Endodermal cell (in vitro differentiated cells): Measurements from ENCODE around the gene MYO1H. TPM values are rescaled to one million over a fixed set of nuclear protein-coding genes. Genes with fewer than 3 reads are reported as not detected.

Experiments
- DNase-seq: peaks from one replicate; pipeline ENCODE4 v3.0.0-alpha.2; 2017
- H3K27ac ChIP-seq: 2 replicates; pipeline ENCODE4 v1.5.1; 2013; ENCODE audit warnings: mild to moderate bottlenecking, low read depth, low read length, moderate library complexity
- H3K27me3 ChIP-seq: 2 replicates; pipeline ENCODE4 v1.6.1; 2013; ENCODE audit warnings: mild to moderate bottlenecking, low read length, moderate library complexity; ENCODE audit not compliant: insufficient read depth, control insufficient read depth, poor library complexity, severe bottlenecking
- H3K36me3 ChIP-seq: 2 replicates; pipeline ENCODE4 v1.7.0; 2013; ENCODE audit warnings: mild to moderate bottlenecking, low read length, moderate library complexity; ENCODE audit not compliant: control insufficient read depth, insufficient read depth
- H3K4me1 ChIP-seq: one replicate; pipeline ENCODE4 v1.7.0; 2013; ENCODE audit warnings: low read length; ENCODE audit not compliant: control insufficient read depth, insufficient read depth
- H3K4me3 ChIP-seq: 2 replicates; pipeline ENCODE4 v1.5.1; 2013; ENCODE audit warnings: mild to moderate bottlenecking, low read length, moderate library complexity
- H3K9ac ChIP-seq: 2 replicates; pipeline ENCODE4 v1.6.1; 2013; ENCODE audit warnings: mild to moderate bottlenecking, low read length, moderate library complexity; ENCODE audit not compliant: poor library complexity, severe bottlenecking; ENCODE audit errors: extremely low read depth
- H3K9me3 ChIP-seq: 2 replicates; pipeline ENCODE4 v1.6.1; 2013; ENCODE audit warnings: mild to moderate bottlenecking, low read length, moderate library complexity; ENCODE audit not compliant: control insufficient read depth
- H3K27ac Mint-ChIP-seq: 2 replicates; pipeline ENCODE4 v1.8.0; 2020; ENCODE audit warnings: mixed read lengths
- H3K27me3 Mint-ChIP-seq: 2 replicates; pipeline ENCODE4 v1.8.0; 2021; ENCODE audit warnings: mild to moderate bottlenecking, mixed read lengths; ENCODE audit not compliant: insufficient read depth
- H3K36me3 Mint-ChIP-seq: 2 replicates; pipeline ENCODE4 v1.8.0; 2020; ENCODE audit warnings: low read depth, mixed read lengths
- H3K4me1 Mint-ChIP-seq: 2 replicates; pipeline ENCODE4 v1.8.0; 2020; ENCODE audit warnings: mixed read lengths
- H3K4me3 Mint-ChIP-seq: 2 replicates; pipeline ENCODE4 v1.8.0; 2020; ENCODE audit warnings: mild to moderate bottlenecking, moderate library complexity, mixed read lengths
- H3K9me3 Mint-ChIP-seq: 2 replicates; pipeline ENCODE4 v1.8.0; 2020; ENCODE audit warnings: mild to moderate bottlenecking, mixed read lengths
- CTCF ChIP-seq: fragments of 200-600 bp; sonication (generic); conservative IDR thresholded peaks from 2 replicates; pipeline ENCODE4 v1.5.0; 2021; ENCODE audit warnings: antibody characterized with exemption, mild to moderate bottlenecking
- WGBS, 2 experiments: methylation state at CpG; one replicate each; pipeline versions ENCODE4 v1.1.5 to v1.1.7; 2013; ENCODE audit warnings: missing lambda C conversion rate in 2 of 2, mixed read lengths in 1 of 2; ENCODE audit not compliant: insufficient coverage in 1 of 2, insufficient read length in 1 of 2; 5-methylcytosine and 5-hydroxymethylcytosine counted together
- total RNA-seq, 2 donors: library from RNA; stranded (reverse); fragmentation: NEBNext Ultra II Directional in 1 of 2; extraction: Animal tissue kit (Norgen Biotek cat#: 25700) in 1 of 2; gene quantifications; 2 replicates in 1 of 2; 3 replicates in 1 of 2; pipeline ENCODE4 v1.2.1, GENCODE V29; 2021

The MYO1H gene
- total RNA-seq, 2 donors from 2014 or later, result not detected

- no peaks in the 10 kb centered on the region for H3K4me1 Mint-ChIP-seq
- peaks cover 59% of the 10 kb centered on the region for H3K36me3 Mint-ChIP-seq
- H3K27me3 ChIP-seq, result no peaks in the 10 kb centered on the region
- H3K36me3 ChIP-seq, result peaks cover 94% of the 10 kb centered on the region
- H3K9me3 Mint-ChIP-seq, result no peaks in the 10 kb centered on the region
- no peak for DNase-seq
- TF ChIP-seq CTCF, result no peak
- H3K27ac Mint-ChIP-seq, result peak overlapping the region; percentile 34
- H3K4me1 ChIP-seq, result no peaks in the 10 kb centered on the region
- no peaks in the 10 kb centered on the region for H3K27me3 Mint-ChIP-seq
- no peaks in the 10 kb centered on the region for H3K9me3 ChIP-seq
- H3K4me3 ChIP-seq, result no peak overlapping the region
- H3K27ac ChIP-seq, result no peak overlapping the region
- no peak overlapping the region for H3K4me3 Mint-ChIP-seq
- no peak overlapping the region for H3K9ac ChIP-seq
- WGBS, 2 experiments, result 91 to 98% methylated on average over 6 to 16 of the region's 16 CpGs
These were observed 102.3 kb downstream of the MYO1H start for GRCh38 chr12:109449845-109450532.

GRCh38 chr12:109450980-109451379 lies 103.3 kb downstream of the MYO1H start:
- 81 to 82% methylated on average over 4 of the region's 4 CpGs for WGBS, 2 experiments
- TF ChIP-seq CTCF, result no peak
- H3K4me3 Mint-ChIP-seq, result no peak overlapping the region
- H3K9me3 Mint-ChIP-seq, result no peaks in the 10 kb centered on the region
- H3K27me3 ChIP-seq, result no peaks in the 10 kb centered on the region
- no peaks in the 10 kb centered on the region for H3K4me1 Mint-ChIP-seq
- H3K4me1 ChIP-seq, result no peaks in the 10 kb centered on the region
- H3K36me3 ChIP-seq, result peaks cover 94% of the 10 kb centered on the region
- no peaks in the 10 kb centered on the region for H3K27me3 Mint-ChIP-seq
- H3K36me3 Mint-ChIP-seq, result peaks cover 61% of the 10 kb centered on the region
- H3K27ac ChIP-seq, result no peak overlapping the region
- no peak for DNase-seq
- no peak overlapping the region for H3K27ac Mint-ChIP-seq
- H3K9ac ChIP-seq, result no peak overlapping the region
- H3K9me3 ChIP-seq, result no peaks in the 10 kb centered on the region
- H3K4me3 ChIP-seq, result no peak overlapping the region

- no peaks in the 10 kb centered on the region for H3K9me3 ChIP-seq
- no peak for TF ChIP-seq CTCF
- Mint-ChIP-seq H3K4me3 (no peak overlapping the region), H3K27ac (no peak overlapping the region), H3K4me1 (no peaks in the 10 kb centered on the region), H3K9me3 (no peaks in the 10 kb centered on the region), H3K36me3 (peaks cover 64% of the 10 kb centered on the region), H3K27me3 (no peaks in the 10 kb centered on the region)
- no peak for DNase-seq
- WGBS, 2 experiments, result 92 to 98% methylated on average over 5 to 23 of the region's 23 CpGs
- no peak overlapping the region for H3K9ac ChIP-seq
- H3K27ac ChIP-seq, result no peak overlapping the region
- peaks cover 96% of the 10 kb centered on the region for H3K36me3 ChIP-seq
- no peaks in the 10 kb centered on the region for H3K4me1 ChIP-seq
- H3K27me3 ChIP-seq, result no peaks in the 10 kb centered on the region
- H3K4me3 ChIP-seq, result no peak overlapping the region
These were observed 103.7 kb downstream of the MYO1H start for GRCh38 chr12:109451400-109451799.
